GM12878 (cell line): ENCODE measurements around the gene SH2D3A. TPM values are rescaled to one million over a fixed set of nuclear protein-coding genes. Genes with fewer than 3 reads are reported as not detected.
A peak's percentile ranks its signal among the peaks of the same experiment; 100 is the strongest.

ENCODE experiments used
- BACH1 ChIP-seq: fragments of 450-650 bp; IDR thresholded peaks from 2 replicates; pipeline ENCODE4 v1.6.1; 2017; ENCODE audit warnings: mild to moderate bottlenecking, borderline replicate concordance
- BCL11A ChIP-seq: IDR thresholded peaks from 2 replicates; pipeline ENCODE4 v1.6.1; 2011; ENCODE audit warnings: low read depth, low read length
- BCLAF1 ChIP-seq: fragments of 450-650 bp; IDR thresholded peaks from 2 replicates; pipeline ENCODE4 v1.6.1; 2017; ENCODE audit warnings: antibody characterized with exemption, mild to moderate bottlenecking, moderate library complexity
- E2F4 ChIP-seq: IDR thresholded peaks from 2 replicates; pipeline ENCODE4 v1.6.1; 2012; ENCODE audit warnings: low read depth, low read length, improper control_type of control experiment
- EP300 ChIP-seq, 2 experiments: fragments of 150-350 bp in 1 of 2; IDR thresholded peaks; 2 replicates each; pipeline ENCODE4 v1.6.1; 2011 to 2012; ENCODE audit warnings: low read depth in 2 of 2, low read length in 2 of 2, borderline replicate concordance in 1 of 2, improper control_type of control experiment in 1 of 2, inconsistent platforms in 1 of 2; ENCODE audit not compliant: control insufficient read depth in 1 of 2
- HCFC1 ChIP-seq: fragments of 150-350 bp; IDR thresholded peaks from 2 replicates; pipeline ENCODE4 v1.6.1; 2014; ENCODE audit warnings: low read length
- IRF3 ChIP-seq: fragments of 450-650 bp; IDR thresholded peaks from 2 replicates; pipeline ENCODE4 v1.6.1; 2014; ENCODE audit warnings: mild to moderate bottlenecking
- JUND ChIP-seq: IDR thresholded peaks from 2 replicates; pipeline ENCODE4 v1.6.1; 2012; ENCODE audit warnings: low read depth, mild to moderate bottlenecking, low read length, improper control_type of control experiment, moderate library complexity
- MYC ChIP-seq: IDR thresholded peaks from 2 replicates; pipeline ENCODE4 v1.6.1; 2011; ENCODE audit warnings: mild to moderate bottlenecking, low read length, moderate library complexity, inconsistent platforms; ENCODE audit not compliant: insufficient read depth, insufficient replicate concordance, insufficient read length, severe bottlenecking
- PML ChIP-seq: IDR thresholded peaks from 2 replicates; pipeline ENCODE4 v1.6.1; 2012; ENCODE audit warnings: low read length, inconsistent platforms
- RBBP5 ChIP-seq: fragments of 200-600 bp; sonication (generic); conservative IDR thresholded peaks from 2 replicates; pipeline ENCODE4 v1.6.1; 2016
- REST ChIP-seq: IDR thresholded peaks from 2 replicates; pipeline ENCODE4 v1.6.1; 2012; ENCODE audit warnings: mild to moderate bottlenecking, low read depth, low read length
- SP1 ChIP-seq: IDR thresholded peaks from one replicate; pipeline ENCODE4 v1.6.1; 2011; ENCODE audit warnings: low read depth, low read length
- STAT1 ChIP-seq: fragments of 450-650 bp; conservative IDR thresholded peaks from 2 replicates; pipeline ENCODE4 v1.6.1; 2014; ENCODE audit warnings: antibody characterized with exemption, mild to moderate bottlenecking
- TBL1XR1 ChIP-seq: IDR thresholded peaks from 2 replicates; pipeline ENCODE4 v1.6.1; 2012; ENCODE audit warnings: low read depth, low read length, improper control_type of control experiment
- USF2 ChIP-seq: IDR thresholded peaks from 2 replicates; pipeline ENCODE4 v1.6.1; 2011; ENCODE audit warnings: low read depth, low read length, improper control_type of control experiment, borderline replicate concordance
- ZBTB4 ChIP-seq: fragments of 450-650 bp; formaldehyde crosslinking; IDR thresholded peaks from 2 replicates; pipeline ENCODE4 v1.4.0; 2022; ENCODE audit warnings: mild to moderate bottlenecking, moderate library complexity
- polyA plus RNA-seq, 11 experiments: library from polyadenylated mRNA; depleted of rRNA in 4 of 11; unstranded in 6 of 11; stranded (reverse) in 5 of 11; fragments of >200 nt; fragmentation: Nextera tagmentation in 4 of 11; fragmentation: Illumina TruSeq in 1 of 11; extraction: Ambion mirVana in 4 of 11; extraction: Trizol in 1 of 11; gene quantifications; 1 replicate in 1 of 11; 2 replicates in 10 of 11; pipeline versions ENCODE4 v1.2.1 to v1.2.3, GENCODE V29; 2011 to 2016; ENCODE audit warnings: inconsistent platforms in 2 of 11, missing spikeins in 2 of 11, low read depth in 1 of 11
- total RNA-seq, 4 experiments: library from RNA; depleted of rRNA in 3 of 4; stranded (reverse); fragments of >200 nt in 3 of 4; fragmentation: Illumina TruSeq in 1 of 4; extraction: Trizol in 1 of 4; gene quantifications; 2 replicates each; pipeline versions ENCODE4 v1.2.1 to v1.2.3, GENCODE V29; 2013 to 2021

The SH2D3A gene
- total and polyA plus RNA-seq, 10 of the 15 experiments (the other 5 are each of a cell fraction or from before 2014, with no cell fraction given): 0.77 to 24.4 (median 9.5) TPM

- TF ChIP-seq MYC (no peak), BCLAF1 (no peak), EP300 (IDR thresholded peaks at IDR 0.05; ENCODE audit: borderline replicate concordance in 1 of 2, control insufficient read depth in 1 of 2, low read depth in 2 of 2, low read length in 2 of 2) (no peak), E2F4 (no peak), TBL1XR1 (no peak), BACH1 (no peak), IRF3 (no peak), JUND (0 out of 2 replicates have a peak, but pooled peaks have one; percentile 5), STAT1 (no peak), PML (no peak), HCFC1 (no peak), REST (no peak), USF2 (no peak), BCL11A (no peak), SP1 (peak; percentile 1), RBBP5 (no peak), ZBTB4 (CRISPR knock-in tag) (no peak)
Measured at GRCh38 chr19:6738787-6739389, 28.3 kb downstream of the SH2D3A start (continued).
